Midbrain (tissue), 1 donor: ENCODE data around the gene DESI2.

Source experiments
- DNase-seq: peaks from one replicate; lab custom pipeline; 2025; lab: John Stamatoyannopoulos, UW

DESI2 gene

DNA sequence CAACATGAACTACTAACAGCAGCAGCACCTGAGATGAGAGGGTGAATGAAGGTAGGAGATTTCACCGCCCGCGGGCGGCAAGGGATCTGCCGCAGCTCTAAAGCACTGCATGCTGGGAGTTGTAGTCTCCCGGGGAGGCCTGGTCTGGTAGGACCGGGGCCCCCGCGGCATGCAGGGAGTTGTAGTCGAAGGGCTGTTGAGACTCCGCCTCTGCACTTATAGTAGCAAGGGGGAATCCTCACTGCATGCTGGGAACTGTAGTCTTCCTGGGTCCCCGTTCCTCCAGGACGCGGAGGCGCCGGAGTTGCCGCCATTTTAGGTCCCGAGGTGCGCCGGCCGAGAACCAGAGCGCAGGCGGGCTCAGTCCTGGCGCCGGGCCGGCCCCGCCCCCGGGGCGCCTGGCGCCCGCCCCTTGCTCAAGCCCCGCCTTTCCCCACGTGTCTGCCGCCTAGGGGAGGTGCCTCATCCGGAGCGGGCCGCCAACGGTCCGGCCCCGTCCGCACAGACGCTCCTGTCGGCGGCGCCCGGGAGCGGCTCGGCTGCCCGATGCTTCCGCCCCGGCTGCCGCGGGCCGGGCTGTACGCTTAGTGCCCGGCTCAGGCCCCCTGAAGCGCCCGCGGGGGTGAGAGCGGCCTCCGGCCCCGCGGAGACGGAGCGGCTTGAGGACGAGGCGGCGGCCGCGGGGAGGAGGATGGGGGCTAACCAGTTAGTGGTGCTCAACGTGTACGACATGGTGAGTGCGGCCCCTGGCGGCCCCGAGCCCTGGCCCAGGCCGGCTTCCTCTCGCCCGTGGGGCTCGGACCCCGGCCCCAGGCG is at the start of gene DESI2:
TSS of gene DESI2 (plus strand) at position 504 of the 816 bp plus-strand sequence. CDS start at position 692, 188 bp downstream.
- DNase-seq = peak; percentile 99

DNA sequence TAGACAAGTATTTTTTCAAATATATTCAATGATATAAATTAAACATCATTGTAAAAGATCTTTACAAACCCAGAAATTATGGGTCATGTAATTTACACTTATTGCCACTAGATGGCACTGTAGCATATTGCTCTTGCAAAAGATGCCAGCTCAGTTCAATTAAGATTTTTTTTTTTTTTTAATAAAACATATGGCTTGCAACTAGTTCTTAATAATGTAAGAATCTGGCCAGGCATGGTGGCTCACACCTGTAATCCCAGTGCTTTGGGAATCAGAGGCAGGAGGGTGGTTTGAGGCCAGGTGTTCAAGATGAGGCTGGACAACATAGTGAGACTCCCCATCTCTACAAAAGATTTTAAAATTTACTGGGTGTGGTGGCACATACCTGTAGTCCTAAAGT is 49.4 kb upstream of the DESI2 start:
- peak; percentile 24 for DNase-seq

DNA sequence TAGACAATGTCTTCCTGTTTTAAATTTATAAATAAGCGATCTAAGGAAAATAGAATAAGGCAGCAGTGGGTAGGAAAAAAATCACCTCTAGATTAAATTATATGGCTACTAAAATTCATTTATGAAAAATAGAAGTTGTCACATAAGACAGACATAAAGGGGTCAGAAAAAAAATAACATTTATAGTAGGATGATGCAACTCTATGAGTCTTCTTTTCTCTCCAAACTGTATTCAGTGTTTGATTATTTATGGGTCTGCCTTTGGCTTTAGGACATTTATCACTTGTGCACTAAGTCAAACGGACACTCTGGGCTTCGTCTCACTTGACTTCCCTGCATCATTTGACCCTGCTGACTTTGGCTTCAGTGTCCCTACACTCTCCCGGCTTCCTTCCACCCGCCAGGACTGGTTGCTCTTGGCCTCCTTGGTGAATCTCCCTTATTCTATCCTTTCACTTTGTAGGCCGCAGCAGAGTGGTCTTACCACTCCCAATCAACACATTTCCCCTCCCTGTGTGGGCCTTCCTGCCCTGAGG is 47.0 kb upstream of the DESI2 start:
- DNase-seq = no peak

DNA sequence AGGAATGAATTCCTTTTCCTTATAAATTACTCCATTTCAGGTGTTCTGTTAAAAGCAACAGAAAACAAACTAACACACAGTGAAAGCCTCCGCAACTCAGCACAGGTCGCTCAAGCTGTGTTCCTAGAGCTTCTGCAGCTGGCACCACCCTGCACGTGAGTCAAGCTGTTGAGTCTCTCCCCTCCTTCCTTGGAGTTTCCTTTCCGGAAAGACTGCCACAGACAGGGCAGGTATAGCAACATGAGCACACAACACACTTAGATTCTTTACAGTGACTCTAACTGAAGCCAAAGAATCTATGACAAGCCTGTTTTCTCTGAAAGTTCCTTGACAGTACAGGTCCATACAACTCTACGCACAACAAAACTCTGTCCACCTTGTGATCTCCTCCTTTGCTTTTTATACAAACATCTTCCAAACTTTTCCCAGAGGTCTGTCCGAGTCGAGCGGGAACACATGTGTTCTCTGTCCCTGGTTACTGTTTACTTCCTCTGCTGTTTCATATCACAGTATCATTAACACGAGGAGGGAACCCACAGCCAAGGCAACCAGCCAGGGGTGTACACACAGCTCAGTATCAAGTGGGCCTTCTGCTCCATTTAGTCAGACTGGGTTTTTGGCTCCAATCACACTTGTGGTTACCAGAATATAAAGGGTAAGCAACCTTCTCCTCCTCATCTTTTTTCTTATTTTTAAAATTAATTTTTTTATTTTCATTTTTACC is 38.7 kb upstream of the DESI2 start:
- no peak for DNase-seq

DNA sequence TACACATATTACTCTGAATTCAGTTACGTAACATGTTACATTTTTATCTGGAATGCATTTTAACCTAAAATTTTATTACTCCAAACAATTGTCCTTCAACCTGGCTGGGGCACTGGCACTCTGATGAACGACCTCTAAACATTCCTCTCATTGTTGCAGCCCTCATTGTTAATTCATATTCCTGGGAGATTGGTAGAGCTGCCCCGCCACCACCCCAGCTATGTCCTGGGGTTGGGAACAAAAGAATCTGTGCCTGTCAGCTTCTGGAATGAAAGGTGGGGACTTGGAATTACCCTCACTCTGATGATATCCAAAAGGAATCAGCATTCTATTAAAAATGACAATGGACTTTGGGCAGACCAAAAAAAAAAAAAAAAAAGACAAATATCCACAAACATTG is 38.0 kb upstream of the DESI2 start:
- DNase-seq = no peak

DNA sequence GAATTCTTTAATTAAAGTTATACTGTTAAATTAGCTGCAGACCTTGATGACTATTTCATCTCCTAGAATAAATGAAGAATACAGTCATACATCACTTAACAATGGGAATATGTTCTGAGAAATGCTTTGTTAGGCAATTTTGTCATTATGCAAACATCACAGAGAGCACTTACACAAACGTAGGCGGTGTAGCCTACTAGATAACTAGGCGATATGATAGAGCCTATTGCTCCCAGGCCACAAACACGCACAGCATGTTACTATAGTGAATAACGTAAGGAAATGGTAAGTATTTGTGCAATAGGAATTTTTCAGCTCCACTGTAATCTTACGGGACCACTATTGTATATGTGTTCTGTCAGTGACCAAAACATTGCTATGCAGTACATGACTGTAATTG is 37.6 kb upstream of the DESI2 start:
- no peak for DNase-seq

DNA sequence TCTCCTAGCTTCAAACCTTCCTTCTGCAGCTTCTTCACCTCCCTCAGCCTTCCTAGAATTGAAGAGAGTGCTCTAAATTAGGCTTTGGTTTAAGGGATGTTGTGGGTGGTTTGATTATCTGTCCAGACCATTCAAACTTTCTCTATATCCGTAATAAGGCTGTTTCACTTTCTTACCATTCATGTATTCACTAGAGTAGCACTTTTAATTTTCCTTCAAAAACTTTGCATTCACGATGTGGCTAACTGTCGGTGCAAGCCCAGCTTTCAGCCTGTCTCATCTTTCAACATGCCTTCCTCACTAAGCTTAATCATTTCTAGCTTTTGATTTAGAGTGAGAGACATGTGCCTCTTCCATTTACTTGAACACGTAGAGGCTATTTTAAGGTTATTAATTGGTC is 26.2 kb upstream of the DESI2 start:
- no peak for DNase-seq

DNA sequence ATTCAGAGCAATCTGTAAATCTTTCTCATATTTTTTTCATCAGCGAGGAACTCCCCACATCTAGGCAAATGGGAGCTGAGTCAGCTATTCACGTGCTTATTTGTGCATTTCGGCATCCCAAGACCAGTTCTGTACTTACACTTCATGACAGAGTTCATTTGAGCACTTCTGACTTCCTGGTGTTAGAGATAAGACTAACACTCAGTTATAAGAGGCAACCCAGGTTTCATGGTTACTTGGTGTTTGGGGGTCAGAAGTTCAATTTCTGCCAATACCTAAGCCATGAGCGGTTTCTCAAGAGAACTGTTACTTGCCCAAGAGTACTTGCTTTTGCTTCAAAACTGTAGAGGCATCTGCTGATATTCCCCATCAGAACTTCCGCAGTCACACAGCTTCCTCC is 24.1 kb upstream of the DESI2 start:
- no peak for DNase-seq

DNA sequence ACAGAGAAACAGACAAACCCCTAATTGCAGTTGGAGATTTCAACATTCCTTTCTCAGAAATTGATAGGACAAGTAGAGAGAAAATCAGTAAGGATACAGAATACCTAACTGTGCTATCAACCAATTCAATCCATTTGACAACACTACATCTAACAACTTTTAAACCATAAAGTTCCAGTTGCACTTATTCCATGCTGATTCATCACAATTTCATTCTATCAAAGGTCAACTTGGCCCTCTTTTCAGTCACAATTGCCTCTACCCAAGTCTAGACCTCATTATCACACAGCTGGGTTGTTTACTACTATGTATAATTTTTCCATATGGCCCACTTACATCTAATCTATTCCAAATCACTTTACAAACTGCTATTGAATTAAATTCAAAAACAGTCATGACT is 19.8 kb upstream of the DESI2 start:
- DNase-seq = no peak

DNA sequence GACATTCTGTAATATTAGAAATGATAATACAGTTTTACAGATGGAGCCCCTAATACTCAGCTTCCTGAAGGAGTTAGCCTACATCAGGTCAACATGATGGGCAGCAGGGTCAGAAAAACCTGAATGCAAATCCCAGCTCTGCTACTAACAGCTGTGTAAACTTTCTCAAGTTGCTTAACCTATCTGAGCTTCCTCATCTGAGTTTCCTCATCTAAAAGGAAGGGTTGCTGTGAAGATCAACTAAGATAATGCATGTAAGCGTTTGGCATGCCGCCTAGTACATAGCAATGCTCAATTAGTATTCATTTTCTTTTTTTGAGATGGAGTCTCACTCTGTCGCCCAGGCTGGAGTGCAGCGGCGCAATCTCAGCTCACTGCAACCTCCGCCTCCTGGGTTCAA is 18.4 kb upstream of the DESI2 start:
- no peak for DNase-seq

DNA sequence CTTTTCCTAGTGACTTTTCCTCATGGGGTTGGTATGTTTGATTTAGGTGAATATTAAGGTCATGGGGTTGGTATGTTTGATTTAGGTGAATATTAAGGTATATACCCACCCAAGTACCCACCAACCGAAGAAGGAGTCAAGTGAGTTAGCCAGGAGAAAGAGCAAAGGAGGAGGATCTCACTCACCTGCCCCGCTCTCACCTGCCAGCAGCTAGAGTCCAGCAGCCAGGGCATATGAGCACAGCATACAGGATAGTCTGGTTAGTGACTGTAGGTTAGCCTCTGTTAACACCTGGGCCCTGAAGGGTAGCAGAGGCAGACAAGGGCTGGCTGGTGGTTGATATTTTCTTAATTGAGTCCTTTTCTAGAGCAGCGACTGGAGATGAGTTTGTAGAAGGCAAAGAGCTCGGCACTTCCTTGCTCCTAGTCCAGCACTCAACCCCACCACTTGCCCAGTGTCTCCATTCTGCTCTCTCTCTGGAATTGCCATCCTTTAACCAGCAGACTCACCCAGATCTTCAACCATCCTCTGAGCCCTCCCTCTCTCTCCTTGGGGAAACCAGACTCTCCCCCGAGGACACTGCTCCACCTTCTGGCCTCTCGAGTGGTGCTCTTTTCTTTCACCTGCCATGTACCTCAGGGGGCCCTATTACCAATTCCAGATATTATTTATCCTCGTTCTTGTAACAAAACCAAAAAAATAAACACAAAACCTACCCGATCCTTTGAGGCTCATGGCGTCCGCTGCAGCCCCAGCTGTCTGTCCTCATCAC is 16.3 kb upstream of the DESI2 start:
- no peak for DNase-seq

DNA sequence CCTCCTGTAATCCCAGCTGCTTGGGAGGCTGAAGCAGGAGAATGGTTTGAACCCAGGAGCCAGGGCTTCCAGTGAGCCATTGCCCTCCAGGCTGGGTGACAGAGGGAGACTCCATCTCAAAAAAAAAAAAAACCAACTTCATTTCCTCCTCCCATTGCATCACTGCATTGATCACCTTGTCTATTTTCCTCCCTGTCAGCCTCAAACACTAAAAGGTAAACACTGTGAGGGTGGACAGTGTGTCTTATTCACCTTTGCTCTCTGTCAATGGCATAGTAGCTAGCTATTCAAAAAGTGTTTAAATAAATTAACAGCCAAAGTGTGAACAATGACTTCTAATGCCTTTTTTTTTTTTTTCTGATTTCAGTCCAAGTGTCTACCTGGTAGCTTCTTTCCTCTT is 13.4 kb upstream of the DESI2 start:
- DNase-seq = no peak

DNA sequence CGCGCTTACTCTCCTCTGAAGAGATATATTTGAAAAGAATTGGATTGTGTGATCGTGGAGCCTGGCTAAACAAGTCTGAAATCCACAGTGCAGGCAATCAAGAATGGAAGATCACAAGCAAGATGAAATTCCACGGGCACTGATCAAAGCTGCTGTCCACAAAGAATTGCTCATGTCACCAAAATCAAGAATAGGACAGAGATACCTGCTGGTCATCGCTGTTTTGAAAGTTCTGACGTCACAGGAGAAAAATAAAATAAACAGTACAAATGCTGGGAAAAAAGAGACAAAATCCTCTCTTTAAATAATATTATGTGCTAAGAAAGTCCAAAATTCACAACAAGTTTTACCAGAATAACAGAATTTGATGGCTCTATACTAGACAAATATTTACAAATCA is 12.0 kb upstream of the DESI2 start:
- no peak for DNase-seq

DNA sequence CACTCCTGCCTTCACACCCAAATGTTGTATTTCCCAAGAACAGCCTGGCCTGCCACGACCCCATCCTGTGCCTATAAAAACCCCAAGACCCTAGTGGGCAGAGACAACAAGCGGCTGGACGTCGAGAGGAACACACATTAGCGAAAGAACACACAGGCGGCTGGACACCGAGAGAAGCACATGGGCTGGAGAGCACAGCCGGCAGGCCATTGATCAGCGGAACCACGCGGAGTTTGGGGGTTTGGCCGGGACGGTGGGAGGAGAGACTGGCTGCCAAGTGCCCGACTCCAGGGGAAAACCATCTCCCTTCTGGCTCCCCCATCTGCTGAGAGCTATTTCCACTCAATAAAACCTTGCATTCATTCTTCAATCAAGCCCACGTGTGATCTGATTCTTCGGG is 10.4 kb upstream of the DESI2 start:
- DNase-seq = no peak

DNA sequence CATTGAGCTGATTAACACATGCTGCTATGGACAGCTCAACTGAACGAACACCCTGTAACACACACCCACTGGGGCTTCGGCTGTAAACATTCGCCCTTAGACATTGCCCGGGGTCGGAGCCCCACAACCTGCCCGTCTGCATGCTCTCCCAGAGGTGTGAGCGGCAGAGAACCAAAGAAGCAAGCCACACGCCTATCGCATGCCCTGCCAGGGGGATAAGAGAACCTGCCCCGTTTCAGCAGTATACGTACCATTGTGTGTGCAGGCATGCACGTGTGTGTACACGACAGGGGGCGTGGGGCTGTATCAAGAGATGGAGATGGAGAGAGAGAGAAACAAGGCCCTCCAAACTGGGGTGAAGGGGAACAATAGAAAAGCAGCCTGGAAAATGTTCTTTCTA is 9.9 kb upstream of the DESI2 start:
- no peak for DNase-seq

DNA sequence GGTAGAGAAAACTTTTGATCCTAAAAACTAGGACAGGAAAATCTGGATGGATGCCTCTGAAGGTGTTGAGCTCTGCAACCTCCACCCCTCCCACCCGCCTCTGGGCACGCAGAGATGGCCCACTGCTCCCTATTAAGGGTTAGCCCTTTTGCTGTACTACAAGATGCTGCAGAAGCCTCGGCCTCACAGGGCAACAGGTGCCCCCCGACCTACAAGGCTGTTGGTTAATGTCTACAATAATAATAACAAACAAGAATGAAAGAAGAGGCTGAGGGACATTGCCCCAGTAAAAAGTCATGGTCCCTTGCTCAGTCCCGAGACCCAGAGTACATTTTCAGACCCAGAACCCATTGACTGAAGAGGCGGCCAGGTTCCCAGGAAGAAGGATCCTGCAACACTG is 7.5 kb upstream of the DESI2 start:
- DNase-seq = no peak

DNA sequence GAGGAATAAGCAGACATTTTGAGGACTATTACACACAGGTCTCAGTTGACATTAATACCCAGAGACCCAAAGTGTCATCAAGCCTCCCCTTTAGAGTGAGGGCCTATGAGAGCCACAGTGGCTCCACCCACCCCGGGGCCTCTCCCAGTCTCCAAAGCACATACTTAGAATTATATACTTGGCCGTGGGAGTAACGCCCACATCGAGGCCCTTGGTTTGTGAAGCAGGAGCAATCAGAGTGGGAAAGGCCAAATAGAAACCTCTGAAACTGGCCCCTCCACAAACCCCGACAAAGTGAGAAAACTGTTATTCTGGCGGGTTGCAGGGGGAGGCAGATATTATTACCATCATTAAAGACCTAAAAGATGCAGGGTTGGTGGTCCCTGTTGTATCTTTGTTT is 7.0 kb upstream of the DESI2 start:
- no peak for DNase-seq

DNA sequence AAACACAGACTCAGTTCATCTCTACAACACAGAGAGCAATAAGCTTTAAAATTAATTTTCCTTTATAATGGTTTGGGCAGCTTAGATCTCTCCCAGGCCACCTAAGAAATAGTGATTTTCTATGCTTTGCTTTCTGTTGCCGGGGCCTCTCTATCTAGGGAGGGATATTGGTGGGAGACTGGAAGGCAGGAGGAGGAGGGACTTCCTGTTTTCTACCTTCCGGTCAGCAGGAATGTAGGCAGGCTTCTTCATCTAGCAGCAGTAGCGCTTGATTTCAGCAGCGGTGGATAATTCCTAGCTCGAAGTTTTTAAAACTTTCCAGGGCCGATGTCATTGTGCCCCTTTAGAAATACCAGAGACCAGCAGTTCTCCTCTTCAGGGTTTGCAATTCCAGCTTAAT is 5.1 kb upstream of the DESI2 start:
- DNase-seq = no peak

DNA sequence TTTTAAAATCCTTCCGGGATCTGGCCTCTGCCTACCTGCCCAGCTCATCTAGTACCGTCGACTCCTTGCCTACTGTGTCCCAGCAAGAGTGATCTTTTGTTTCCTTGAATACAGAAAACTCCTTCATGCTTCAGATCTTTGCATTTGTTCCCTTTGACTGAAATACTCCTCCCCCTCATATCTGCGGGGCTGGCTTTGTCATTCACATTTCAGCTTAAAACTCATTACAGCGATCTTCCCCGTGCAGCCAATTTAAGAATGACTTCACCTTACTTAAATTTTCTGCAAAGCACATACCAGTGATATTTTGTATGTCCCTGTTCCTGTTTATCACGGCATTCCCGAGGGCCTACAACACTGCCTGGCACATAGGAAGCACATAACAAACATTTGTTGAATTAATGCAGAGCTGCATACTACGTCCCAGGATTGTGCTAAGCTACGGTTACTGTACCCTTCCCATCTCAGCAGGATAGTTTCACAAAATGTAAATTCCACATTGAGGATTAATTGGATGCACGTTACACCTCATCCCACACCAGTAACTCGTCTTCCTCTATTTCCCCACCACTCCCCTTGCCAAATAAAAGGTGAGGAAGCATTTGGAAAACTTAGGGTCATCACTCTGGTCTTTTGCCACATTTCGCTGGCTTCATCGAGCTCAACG is 837 bp upstream of the DESI2 start:
- DNase-seq = no peak

DNA sequence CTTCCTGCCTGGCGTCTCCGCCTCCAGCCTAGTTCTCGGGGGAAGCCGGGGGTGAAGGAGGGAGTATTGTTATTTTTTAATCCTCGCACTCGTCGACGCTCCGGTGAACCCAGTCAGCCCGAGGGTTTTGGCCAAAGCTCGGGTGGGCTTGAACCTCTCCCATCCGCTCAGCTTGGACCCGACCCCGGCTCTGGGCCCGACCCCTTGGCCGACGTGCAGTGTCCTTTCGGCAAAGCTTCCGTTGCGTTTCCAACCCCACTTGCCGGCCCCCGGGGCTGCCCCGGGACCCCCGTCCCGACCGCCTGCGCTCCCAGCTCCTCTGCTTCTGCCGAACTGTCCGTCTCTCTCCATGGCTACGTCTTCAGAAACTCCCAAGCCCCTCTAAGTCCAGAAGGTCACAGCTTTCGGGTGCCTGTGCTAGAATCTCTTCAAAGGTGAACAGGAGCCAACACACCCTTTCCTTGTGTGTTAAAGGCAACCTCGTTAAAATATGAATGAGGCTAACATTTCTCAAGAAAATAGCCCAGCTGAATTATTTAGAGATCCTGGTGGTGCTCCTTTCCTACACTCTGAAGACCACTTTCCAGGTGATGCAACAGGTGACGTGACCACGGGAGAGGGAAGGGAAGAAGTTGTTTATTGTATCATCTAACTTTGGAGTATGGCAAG is 647 bp downstream of the DESI2 start:
- no peak for DNase-seq
